ENCODE results near the gene TMEM207. TPM values are rescaled to one million over a fixed set of nuclear protein-coding genes. Genes with fewer than 3 reads are reported as not detected.

TMEM207 gene
- total and polyA plus RNA-seq, 2 of the 8 experiments (the other 6 are each of a cell fraction or from before 2014, with no cell fraction given), result not detected

- no peak for TF ChIP-seq HDAC6 (IDR thresholded peaks at IDR 0.05; ENCODE audit: low read depth, low read length)
- no peak for TF ChIP-seq NRF1 (IDR thresholded peaks at IDR 0.05; ENCODE audit: low read depth, low read length)
- TF ChIP-seq TEAD4 (IDR thresholded peaks at IDR 0.05; ENCODE audit: low read depth, low read length), result peak; percentile 73
- no peak for TF ChIP-seq BRCA1 (IDR thresholded peaks at IDR 0.05; ENCODE audit: low read depth, low read length)
- TF ChIP-seq CTBP2 (IDR thresholded peaks at IDR 0.05; ENCODE audit: borderline replicate concordance, insufficient read depth, insufficient read length, low read length), result no peak
- TF ChIP-seq CHD1 (IDR thresholded peaks at IDR 0.05; ENCODE audit: low read depth, low read length), result no peak
- TF ChIP-seq KDM5A (IDR thresholded peaks at IDR 0.05; ENCODE audit: low read length), result no peak
- TF ChIP-seq RNF2 (IDR thresholded peaks at IDR 0.05; ENCODE audit: borderline replicate concordance, low read depth, low read length, missing control alignments, poor library complexity, severe bottlenecking), result no peak
- TF ChIP-seq JUND (IDR thresholded peaks at IDR 0.05; ENCODE audit: low read length), result no peak
- no peak for TF ChIP-seq SIRT6 (IDR thresholded peaks at IDR 0.05; ENCODE audit: low read length)
- no peak for TF ChIP-seq FOSL1 (IDR thresholded peaks at IDR 0.05; ENCODE audit: insufficient read depth, low read depth, low read length)
- TF ChIP-seq ATF3 (IDR thresholded peaks at IDR 0.05; ENCODE audit: insufficient read depth, low read depth, low read length), result no peak
- TF ChIP-seq SIX5 (IDR thresholded peaks at IDR 0.05; ENCODE audit: low read depth, low read length), result no peak
- TF ChIP-seq ASH2L (IDR thresholded peaks at IDR 0.05; ENCODE audit: low read length), result no peak
- 0 out of 2 replicates have a peak, but pooled peaks have one; percentile 67 for TF ChIP-seq ATF2 (IDR thresholded peaks at IDR 0.05; ENCODE audit: low read length)
- no peak for TF ChIP-seq USF2 (IDR thresholded peaks at IDR 0.05; ENCODE audit: low read length)
- TF ChIP-seq SAP30 (IDR thresholded peaks at IDR 0.05; ENCODE audit: insufficient read depth, insufficient replicate concordance, low read length), result no peak
- no peak for TF ChIP-seq RFX5 (IDR thresholded peaks at IDR 0.05; ENCODE audit: borderline replicate concordance, low read depth, low read length)
- TF ChIP-seq SRF (IDR thresholded peaks at IDR 0.05; ENCODE audit: low read depth, low read length), result no peak
- peak; percentile 88 for TF ChIP-seq EGR1 (IDR thresholded peaks at IDR 0.05; ENCODE audit: borderline replicate concordance, low read depth, low read length)
Measured at GRCh38 chr3:190424478-190425439, 24.9 kb downstream of the TMEM207 start (continued).

Data from H1 (cell line).